Chondrocyte (in vitro differentiated cells): ENCODE results near the gene PLAAT4. TPM values are rescaled to one million over a fixed set of nuclear protein-coding genes. Genes with fewer than 3 reads are reported as not detected.
A peak's percentile ranks its signal among the peaks of the same experiment; 100 is the strongest.

Source experiments
- DNase-seq: peaks from one replicate; pipeline ENCODE4 v3.0.0; 2021; ENCODE audit warnings: mixed read lengths, low spot score
- H3K27ac Mint-ChIP-seq: one replicate; pipeline ENCODE4 v1.8.0; 2021; ENCODE audit warnings: mild to moderate bottlenecking, moderate library complexity, mixed read lengths; ENCODE audit not compliant: unreplicated experiment
- H3K27me3 Mint-ChIP-seq: 2 replicates; pipeline ENCODE4 v1.8.0; 2021; ENCODE audit warnings: low read depth, mixed read lengths
- H3K36me3 Mint-ChIP-seq: 2 replicates; pipeline ENCODE4 v1.8.0; 2021; ENCODE audit warnings: low read depth, mixed read lengths
- H3K4me1 Mint-ChIP-seq: 2 replicates; pipeline ENCODE4 v1.8.0; 2021; ENCODE audit warnings: low read depth, mild to moderate bottlenecking, mixed read lengths
- H3K4me3 Mint-ChIP-seq: one replicate; pipeline ENCODE4 v1.8.0; 2021; ENCODE audit warnings: mild to moderate bottlenecking, moderate library complexity, mixed read lengths; ENCODE audit not compliant: unreplicated experiment
- H3K9me3 Mint-ChIP-seq: 2 replicates; pipeline ENCODE4 v1.8.0; 2021; ENCODE audit warnings: low read depth, mixed read lengths
- CTCF ChIP-seq: fragments of 200-600 bp; sonication (generic); IDR thresholded peaks from 2 replicates; pipeline ENCODE4 v1.5.0; 2021; ENCODE audit warnings: antibody characterized with exemption, mild to moderate bottlenecking, moderate library complexity
- total RNA-seq: library from RNA; stranded (reverse); gene quantifications from 3 replicates; pipeline ENCODE4 v1.2.1, GENCODE V29; 2021

Gene PLAAT4
- total RNA-seq, 1 donor from 2014 or later, result 1.8 TPM

GRCh38 chr11:63564784-63565350, 28.3 kb downstream of the PLAAT4 start:
- H3K9me3 Mint-ChIP-seq, result no peaks in the 10 kb centered on the region
- H3K36me3 Mint-ChIP-seq, result no peaks in the 10 kb centered on the region
- no peak for TF ChIP-seq CTCF
- no peaks in the 10 kb centered on the region for H3K27me3 Mint-ChIP-seq
- H3K4me1 Mint-ChIP-seq, result peaks cover 29% of the 10 kb centered on the region
- H3K4me3 Mint-ChIP-seq, result no peak overlapping the region
- DNase-seq, result no peak
- H3K27ac Mint-ChIP-seq, result no peak overlapping the region

GRCh38 chr11:63567044-63567840, 30.6 kb downstream of the PLAAT4 start:
- peaks cover 3% of the 10 kb centered on the region for H3K27me3 Mint-ChIP-seq
- peak overlapping the region; percentile 71 for H3K27ac Mint-ChIP-seq
- H3K36me3 Mint-ChIP-seq, result no peaks in the 10 kb centered on the region
- H3K4me1 Mint-ChIP-seq, result peaks cover 24% of the 10 kb centered on the region
- H3K9me3 Mint-ChIP-seq, result no peaks in the 10 kb centered on the region
- H3K4me3 Mint-ChIP-seq, result no peak overlapping the region
- no peak for TF ChIP-seq CTCF
- DNase-seq, result no peak

GRCh38 chr11:63569570-63569969, 33.0 kb downstream of the PLAAT4 start:
- no peak overlapping the region for H3K27ac Mint-ChIP-seq
- peaks cover 3% of the 10 kb centered on the region for H3K27me3 Mint-ChIP-seq
- peaks cover 13% of the 10 kb centered on the region for H3K36me3 Mint-ChIP-seq
- H3K4me3 Mint-ChIP-seq, result no peak overlapping the region
- H3K9me3 Mint-ChIP-seq, result no peaks in the 10 kb centered on the region
- TF ChIP-seq CTCF, result no peak
- DNase-seq, result no peak
- H3K4me1 Mint-ChIP-seq, result peaks cover 32% of the 10 kb centered on the region

DNA sequence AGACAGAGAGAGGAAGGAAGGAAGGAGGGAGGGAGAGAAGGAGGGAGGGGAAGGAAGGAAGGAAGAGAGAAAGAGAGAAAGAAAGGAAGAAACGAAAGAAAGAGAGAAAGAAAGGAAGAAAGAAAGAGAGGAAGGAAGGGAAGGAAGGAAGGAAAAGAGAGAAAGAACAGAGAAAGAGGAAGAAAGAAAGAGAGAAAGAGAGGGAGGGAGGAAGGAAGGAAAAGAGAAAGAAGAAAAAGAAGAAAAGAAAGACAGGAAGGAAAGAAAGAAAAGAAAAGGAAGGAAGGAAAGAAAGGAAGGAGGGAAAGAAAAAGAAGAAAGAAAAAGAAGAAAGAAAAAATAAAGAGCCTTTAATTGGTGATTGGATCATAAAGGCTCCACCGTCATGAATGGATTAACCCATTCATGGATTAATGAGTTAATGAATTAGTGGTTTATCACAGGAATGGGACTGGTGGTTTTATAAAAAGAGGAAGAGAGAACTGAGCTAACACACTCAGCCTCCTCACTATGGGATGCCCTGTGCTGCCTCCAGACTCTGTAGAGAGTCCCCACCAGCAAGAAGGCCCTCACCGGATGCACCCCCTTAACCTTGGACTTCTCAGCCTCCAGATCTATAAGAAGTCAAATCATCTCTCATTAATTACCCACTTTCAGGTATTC, 35.5 kb downstream of the PLAAT4 start:
- Mint-ChIP-seq H3K9me3 (no peaks in the 10 kb centered on the region), H3K27ac (no peak overlapping the region), H3K36me3 (peaks cover 16% of the 10 kb centered on the region), H3K27me3 (peaks cover 3% of the 10 kb centered on the region), H3K4me1 (peaks cover 25% of the 10 kb centered on the region), H3K4me3 (no peak overlapping the region)
- TF ChIP-seq CTCF, result no peak
- no peak for DNase-seq
